Fibroblast of skin of back (primary cell): ENCODE measurements around the gene ADCK1.
"Not testable (repeated sequence)": the region's sequence is repeated elsewhere in the genome, so short reads cannot be mapped to it uniquely, and the experiment has no call there.

Experiments
- DNase-seq: peaks from one replicate; pipeline ENCODE4 v3.0.0-alpha.2; 2013

ADCK1 gene

DNA sequence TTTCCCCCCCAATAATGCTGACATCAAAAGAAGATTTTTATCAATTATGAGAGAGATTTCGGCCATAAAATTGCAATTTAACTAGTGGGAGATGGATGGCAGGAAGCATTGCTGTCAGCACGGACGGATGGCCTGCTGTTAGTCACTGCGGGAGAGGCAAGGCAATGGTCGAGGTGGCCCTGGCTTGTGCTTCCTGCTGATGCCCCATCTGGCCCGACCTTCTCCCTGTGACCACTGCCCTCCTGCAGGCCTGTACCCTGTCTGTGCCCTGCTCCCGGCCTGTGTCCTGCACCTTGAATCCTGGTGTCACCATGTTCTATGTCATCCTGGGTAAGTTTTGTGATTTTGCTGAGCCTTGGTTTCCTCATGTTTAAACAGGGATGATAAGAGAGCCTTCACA is 67.6 kb downstream of the ADCK1 start:
- DNase-seq = no peak

DNA sequence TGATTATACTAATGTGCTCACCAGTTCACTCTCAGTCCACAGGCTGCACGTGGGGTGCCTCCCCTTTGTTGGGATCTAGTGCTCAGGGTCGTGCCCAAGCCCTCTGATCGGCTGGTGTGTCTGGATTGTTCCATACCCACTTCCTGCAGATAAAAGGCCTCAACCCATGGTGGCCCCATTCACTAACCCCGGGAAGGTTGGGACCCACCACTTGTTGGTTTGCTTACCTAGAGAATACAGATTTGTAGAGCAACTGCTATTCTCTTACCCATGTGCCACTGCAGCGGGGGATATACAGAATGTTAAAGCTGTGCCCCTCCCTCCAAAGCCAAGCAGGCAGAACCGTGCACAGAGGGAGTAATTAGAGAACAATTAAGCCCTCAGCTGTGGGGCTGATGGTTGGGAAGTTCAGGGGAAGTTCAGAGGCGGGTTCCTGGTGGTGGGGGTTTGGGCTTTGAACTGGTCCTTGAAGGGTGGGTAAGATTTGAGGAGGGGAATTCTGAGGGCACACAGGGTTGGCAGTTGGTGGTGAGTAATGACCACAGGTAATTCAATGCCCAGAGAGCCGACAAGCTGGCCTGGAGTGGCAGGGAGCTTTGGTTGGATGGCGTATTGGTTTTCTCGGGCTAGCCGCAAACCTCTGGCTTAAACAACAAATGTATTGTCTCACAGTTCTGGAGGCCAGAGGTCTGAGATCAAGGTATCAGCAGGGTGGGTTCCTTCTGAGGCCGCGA is 68.8 kb downstream of the ADCK1 start:
- DNase-seq = no peak

DNA sequence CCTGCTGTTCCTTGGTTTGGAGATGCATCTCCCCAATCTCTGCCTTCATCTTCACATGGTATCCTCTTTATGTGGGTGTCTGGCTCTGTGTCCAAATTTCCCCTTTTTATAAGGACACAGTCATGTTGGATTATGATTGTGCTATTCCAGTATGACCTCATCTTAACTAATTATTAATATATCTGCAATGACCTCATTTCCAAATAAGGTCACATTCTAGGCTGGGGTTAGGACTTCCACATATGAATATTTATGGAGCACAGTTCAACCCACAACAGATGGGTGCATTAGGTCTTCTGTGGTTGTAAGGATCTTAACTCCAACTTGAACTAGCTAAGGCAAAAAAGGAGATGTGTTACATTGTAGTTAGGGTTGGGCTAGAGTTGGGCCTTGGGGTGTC is 69.4 kb downstream of the ADCK1 start:
- DNase-seq = no peak

DNA sequence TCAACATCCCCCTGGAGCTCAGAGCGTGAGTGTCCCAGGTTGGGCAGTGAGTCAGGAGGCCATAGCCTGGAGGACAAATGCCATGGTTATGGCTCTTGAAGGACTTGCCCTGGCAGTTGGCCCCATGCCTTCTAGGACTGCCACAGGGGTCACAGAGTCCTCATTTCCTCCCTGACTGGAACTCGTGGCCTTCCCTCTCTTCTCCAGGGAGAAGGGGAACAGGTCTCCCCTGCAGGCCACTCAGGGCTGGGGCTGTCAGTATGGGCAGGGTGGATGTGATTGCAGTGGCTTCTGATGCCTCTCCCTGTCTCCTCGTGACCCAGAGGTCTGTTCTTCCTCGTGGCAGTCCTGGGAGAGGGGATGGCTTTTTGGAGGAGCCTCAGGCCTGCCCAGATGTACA is 70.7 kb downstream of the ADCK1 start:
- no peak for DNase-seq

DNA sequence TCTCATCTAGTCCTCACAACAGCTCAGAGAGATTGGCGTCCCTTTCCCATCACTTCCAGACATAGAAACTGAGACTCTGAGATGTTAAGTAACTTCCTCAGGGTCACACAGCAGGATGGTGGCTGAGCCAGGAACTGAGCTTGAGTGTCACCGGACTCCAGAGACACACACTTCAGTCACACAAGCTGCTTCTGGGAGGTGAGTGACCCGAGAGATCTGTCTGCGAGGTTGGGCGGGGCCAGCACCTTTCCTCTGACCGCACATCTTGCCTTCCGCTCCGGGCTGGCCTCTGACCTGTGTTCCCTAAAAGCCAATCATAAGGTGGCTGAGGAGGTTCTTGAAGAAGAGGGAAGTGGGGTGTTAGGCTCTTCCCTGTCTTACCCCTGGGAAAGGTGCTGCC is 72.2 kb downstream of the ADCK1 start:
- DNase-seq = no peak

DNA sequence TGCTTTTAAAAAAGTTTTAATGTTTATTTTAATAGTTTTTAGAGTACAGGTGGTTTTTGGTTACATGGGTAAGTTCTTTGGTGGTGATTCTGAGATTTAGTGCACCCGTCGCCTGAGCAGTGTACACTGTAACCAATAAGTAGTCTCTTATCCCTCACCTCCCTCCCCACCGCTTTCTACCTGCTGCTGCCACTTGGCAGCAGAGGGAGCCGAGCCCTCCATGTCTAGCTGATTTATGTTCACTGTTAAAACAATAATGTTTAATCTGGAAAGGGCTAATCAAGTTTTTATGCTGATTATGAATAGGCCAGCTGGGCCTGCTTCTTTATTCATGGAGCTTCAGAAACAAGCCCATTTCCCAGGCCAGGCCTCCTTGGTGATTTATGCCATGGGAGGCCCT is 73.1 kb downstream of the ADCK1 start:
- DNase-seq = no peak

DNA sequence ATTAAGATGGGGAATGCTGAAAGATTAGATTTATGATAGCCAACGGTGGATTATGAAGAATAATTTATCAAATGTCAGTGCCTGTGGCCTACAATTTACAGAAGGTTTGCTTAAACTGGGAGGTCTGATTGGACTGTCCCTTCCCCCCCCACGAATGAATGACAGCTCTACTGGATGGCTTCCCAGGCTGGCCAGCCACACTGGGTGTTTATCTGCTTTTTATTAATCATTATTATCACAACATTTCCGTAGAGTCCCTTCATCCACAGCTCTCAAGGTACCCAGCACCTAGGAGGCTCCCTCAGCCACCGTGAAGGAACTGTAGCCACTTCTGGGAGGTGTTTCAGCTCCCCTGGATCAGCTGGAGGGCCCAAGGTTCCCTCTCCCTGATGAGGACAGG is 78.9 kb downstream of the ADCK1 start:
- DNase-seq = no peak

DNA sequence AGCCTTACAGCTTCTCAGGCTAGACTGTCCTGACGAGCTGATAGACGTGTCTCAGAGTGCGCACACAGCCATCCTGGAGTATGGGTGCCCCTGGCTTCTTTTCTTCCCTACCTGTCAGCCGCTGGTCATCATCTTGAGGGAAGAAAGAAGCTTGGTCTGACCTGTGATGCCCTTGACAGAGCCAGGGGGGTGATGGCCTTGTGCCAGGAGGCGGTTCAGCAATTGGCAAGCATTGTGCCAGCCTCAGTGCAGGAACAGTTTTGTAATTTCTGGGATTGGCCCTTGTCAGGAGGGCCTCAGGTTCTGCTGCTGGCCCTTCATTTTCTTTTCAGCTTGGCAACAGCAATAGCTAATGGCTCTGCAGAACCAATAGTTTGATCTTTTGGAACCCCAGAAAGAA is 80.1 kb downstream of the ADCK1 start:
- no peak for DNase-seq

DNA sequence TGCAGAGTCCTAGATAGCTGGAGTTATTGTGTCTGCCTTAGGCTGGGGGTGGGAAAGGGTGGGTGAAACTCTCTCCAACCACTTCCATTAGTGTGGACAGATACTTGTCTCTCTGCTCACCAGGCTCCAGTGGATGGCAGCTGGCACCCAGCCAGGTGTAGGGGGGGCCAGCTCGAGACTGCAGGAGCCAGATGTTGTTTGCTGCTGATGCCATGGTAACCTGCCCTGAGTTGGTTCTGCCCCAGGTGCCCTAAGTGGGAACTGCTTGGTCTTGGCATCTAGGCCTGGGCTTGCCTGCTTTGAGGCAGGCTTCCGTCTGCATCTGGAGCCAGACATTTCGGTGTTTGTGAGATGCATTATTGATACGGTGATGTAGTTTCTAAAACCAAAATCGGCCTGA is 82.2 kb downstream of the ADCK1 start:
- DNase-seq = no peak

DNA sequence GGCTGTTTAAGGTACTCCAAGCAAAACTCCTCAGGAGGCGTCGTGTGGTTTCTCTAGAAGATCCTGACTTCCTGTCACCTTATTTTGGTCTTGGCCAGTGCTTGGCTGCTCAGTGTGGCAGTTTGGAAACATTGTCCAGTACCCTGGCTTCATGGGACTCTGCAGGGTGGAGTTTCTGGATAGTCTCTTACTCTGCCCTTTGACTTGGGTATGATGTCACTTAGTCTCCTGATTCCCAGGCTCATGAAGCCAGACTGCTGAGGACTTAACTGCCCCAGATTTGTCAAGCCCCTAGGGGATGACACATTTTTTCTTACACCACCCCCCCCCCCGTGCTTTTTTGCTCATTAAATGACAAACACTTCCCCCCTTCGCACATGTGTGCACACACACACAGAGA is 82.7 kb downstream of the ADCK1 start:
- DNase-seq = peak; percentile 37

DNA sequence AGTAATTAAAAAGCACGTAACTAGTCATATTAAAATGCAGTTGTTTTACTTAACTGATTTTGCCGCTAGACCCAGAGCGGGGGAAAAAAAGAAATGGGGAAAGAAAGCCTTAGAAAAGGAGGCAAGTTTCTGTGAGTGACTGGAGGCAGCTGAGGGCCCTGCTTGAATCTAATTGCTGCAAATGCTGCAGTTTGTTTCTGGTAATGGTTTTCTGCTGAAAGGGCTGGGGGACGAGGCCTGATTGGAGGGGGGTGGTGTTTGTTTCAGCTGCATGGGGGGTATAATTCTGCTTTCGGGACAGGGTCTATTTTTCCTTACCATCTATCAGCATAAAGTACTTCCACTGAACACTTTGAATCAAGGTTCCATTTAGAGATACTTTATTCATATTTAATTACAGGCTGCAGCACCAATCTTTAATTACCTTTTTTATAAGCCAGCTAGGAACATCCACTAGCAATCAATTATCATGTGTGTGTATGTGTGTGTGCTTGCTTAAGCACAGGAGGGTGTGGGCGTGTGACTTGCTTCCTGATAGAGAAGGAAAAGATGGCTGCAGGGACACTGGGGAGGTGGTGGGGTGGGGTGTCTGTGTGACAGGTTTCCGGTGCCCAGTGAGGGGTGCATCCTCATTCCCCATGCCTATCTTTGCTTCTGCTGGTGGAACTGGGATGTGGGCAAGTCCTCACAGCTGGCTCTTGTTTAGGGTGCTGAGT is 83.4 kb downstream of the ADCK1 start:
- no peak for DNase-seq

DNA sequence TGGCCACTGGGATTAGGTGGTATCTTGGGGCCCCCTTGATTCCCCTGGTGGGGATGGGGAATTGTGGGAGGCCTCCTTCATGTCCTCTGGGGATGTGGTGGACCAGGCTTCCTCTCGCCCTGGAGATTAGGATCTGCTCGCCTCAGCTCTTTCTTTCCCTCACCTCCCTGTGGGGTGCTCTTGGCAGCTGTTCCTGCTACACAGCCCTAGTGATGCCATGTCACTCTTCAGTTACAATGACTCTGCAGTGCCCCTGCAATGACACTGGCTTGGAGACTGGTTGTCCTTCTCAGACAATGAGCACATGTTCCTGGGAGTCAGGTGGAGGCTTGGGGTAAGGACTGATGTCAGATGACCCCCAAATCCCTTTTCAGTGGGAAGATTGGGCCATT is 83.9 kb downstream of the ADCK1 start:
- no peak for DNase-seq

DNA sequence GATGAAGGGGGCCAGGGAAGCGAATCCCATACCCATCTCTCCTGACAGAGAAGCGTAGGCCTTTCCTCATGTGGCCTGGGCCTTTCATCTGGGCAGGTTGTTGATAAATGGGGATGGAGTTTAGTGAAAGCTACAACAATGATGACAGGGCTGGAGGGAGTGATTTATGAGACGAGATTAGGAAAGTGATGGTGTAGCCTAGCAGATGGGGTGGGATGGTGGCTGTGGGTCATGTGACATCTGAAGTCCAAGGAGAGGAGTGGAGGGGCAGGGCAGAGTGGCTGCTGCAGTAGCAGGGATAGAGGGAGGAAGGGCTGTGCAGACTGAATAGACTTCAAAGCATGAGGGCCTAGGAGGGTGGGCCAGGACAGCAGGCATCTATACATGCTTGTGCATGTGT is 85.5 kb downstream of the ADCK1 start:
- DNase-seq = no peak

DNA sequence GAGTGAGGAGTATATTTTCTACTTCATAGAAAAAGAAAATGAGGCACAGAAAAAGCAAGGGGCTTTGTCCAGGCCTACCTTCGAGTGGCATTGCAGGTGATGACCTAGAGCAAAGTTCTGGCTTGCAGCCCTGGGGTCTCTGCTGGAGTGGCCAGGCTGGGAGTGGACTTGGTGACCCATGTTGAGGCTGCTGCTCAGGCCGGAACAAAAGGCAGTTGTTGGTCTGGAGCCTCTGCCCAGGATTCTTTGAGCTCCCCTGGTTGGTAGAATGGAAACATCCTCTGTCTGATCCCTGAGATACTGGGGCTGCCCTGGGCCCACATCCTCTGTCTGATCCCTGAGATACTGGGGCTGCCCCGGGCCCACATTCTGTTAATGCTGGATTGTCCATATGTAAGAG is 86.1 kb downstream of the ADCK1 start:
- DNase-seq = no peak

DNA sequence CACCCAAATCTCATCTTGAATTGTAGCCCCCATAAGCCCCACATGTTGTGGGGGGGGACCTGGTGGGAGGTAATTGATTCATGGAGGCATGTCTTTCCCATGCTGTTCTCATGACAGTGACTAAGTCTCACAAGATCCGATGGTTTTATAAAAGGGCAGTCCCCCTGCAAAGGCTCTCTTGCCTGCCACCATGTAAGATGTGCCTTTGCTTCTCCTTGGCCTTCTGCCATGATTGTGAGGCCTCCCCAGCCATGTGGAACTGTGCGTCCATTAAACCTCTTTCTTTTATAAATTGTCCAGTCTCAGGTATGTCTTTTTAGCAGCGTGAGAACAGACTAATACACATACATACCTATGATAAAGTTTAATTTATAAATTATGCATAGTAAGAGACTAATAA is 89.0 kb downstream of the ADCK1 start:
- not testable (repeated sequence) for DNase-seq

DNA sequence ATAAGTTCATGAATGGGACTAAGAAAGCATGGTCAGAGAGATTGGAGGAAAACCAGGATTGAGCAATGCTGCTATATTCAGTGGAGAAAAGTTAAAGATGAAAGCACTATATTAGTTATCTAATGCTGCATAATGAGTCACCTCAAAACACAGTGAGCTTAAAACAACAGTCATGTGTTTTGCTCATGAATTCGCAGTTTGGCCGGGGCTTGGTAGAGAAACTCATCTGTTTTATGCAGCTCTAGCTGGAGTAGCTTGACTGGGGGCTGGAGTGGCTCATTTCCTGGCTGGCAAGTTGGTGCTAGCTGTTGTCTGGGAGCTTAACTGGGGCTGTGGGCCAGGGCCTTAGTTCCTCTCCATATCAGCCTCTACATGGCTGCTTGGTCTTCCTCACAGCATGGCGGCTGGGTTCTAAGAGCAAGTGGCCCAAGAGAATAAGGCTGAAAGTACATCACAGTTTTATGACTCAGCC is 90.1 kb downstream of the ADCK1 start:
- DNase-seq = peak; percentile 49

DNA sequence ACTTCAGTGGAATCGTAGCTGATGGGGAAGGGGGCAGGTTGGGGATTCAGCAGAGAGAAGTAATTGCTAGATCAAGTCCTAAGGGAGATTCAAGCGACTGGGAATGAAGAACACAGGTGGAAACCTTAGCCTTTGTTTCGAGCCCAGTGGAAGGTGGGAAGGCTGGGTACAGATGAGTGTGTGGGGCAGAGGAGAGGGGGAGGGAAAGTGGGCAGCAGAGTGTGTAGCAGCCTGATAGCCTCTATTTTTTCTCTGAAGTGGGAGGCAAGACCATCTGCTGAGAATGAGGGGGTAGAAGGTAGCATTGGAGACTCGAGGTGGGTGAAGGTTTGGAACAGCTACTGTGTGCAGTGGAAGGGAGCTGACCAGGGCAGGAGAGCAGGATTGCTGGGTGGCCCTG is 91.0 kb downstream of the ADCK1 start:
- DNase-seq = no peak

DNA sequence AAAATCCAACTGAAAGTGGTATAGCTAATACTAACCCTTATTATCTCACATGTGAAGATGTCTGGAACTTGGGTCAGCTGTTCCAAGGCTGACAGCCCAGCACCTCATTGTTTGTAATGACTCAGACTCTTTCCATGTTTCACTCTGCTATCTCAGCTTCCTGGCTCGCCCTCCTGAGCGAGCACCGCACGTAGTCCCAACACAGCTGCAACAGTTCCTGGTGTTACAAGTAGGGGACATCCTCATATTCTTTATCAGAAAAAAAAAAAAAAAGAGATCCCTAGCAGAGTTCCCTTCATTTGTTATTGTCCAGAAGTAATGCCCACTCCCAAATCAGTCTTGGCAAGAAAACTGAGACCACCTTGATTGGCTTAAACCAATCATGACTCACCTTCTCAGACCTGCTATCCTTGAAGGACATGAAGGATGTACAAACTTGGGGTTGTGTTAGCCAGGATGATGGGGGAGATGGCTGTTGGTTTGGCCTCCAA is 92.5 kb downstream of the ADCK1 start:
- no peak for DNase-seq

DNA sequence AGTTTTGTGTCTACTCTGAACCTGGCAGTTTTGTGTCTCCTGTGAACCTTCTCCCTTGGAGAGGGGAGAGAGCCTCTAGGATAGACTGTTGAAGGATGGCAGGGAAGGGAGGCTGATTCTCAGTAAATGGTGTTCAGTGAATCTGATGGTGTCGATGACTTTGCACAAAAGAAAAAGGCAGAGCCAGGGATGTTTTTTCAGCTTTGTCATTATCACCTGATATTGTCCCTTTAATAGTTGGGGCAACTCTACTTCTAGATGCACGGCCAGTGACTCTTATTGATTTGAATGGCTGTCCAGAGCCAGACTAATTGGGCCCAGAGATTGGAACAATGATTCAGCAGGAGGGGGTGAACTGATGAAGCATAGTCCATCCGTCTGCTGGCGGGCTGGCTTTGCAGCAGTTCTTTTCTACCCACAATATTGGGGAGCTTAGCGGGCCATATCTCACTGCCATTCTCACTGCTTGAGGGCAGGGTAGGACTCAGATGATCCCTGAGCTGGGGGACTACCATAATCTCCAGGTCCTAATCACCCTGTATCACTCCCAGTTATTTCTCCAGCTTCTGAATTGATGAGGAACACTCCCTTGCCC is 93.1 kb downstream of the ADCK1 start:
- no peak for DNase-seq

DNA sequence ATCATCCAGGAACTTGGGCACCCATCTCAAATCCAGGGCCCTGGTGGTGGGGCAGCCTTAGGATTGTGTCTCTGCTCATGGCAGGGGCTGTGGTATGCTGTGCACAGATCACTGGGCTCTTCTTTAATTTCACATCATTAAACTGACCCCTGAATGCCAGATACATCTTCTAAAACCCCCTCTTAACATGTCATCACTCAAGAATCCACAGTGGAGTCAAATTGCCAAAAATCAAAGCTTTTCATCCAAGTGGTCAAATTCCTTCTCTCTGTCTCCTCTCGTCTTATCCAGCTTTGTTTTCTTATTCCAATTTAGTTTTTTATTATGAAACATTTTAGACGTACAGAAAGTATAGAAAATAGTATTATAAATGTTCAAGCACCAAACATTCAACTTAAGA is 97.5 kb downstream of the ADCK1 start:
- DNase-seq = no peak

DNA sequence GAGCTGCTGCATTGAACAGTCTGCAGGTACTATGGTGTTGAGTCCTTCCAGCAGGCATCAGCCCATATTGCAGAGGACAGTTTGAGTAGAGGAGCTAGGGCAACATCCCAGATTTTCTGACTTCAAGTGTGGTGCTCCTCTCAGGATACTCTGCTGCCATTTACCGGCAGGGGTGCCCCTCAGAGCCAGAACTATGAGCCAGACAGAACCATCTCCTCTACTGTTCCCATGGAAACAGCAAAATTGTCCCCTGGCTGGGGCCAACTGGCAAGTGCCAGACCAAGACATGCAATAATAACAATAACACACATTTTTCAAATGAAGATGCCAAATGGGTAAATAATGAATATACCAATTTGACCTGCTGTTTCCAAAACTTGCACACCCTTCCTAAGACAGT is 102.9 kb downstream of the ADCK1 start:
- no peak for DNase-seq

DNA sequence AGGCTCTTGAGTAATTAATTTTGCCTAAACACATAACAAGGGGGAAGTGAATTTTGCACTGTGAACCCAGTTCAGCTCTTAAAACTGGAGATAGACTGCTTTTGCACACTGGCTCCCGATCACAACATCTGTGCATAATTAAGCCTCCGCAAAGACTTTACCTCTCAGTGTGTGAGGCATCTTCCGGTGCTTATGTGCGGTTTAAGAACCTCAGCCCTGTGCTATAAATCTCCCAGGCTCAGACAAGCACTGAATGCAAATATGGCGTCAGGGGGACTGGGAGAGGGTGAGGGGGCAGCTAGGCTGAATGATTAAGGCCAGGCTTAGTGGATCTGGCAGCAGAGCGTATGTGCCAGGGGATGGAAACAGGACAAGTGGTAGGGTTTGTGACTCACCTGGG is 103.3 kb downstream of the ADCK1 start:
- DNase-seq = no peak

DNA sequence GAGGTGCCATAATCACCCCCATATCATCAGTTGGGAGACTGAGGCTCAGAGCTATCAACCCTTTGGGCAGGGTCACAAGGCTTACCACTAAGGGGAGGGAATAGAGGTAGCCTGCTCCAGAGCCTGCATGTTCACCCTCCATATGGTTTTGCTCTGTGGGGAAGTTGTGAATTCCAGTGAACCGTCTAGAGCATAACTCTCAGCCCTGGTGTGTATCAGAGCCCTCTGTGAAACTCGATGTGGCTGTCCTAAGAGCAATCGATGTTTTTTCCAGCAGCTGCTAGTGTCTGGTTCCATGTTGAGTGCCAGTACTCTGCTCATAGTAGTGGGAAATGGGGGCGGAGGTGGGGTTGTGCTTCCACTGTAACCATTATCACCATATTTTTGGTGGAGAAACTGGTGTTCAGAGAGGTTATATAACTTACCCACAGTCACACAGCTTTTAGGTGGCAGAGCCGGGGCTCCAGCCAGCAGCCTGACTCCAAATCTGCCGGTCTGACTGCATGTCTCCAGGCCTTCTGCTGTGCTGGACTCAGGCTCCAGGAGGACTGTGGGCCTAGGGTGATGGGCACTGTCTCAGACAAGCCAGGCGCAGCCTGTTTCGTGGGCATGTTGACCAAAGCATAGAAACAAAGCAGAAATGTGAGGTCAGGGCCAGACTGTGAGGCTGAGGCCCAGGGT is 104.2 kb downstream of the ADCK1 start:
- DNase-seq = no peak
